AG10803 (cell line): ENCODE data around the gene KIF19.

Experiments
- DNase-seq: peaks from one replicate; pipeline ENCODE4 v3.0.0; 2010; ENCODE audit warnings: low read depth
- H3K4me3 ChIP-seq: 2 replicates; pipeline ENCODE4 v1.5.1; 2011; ENCODE audit warnings: mild to moderate bottlenecking, low read length, control low read depth
- TF ChIP-seq, protein P1 (sequence below): conservative IDR thresholded peaks from 2 replicates; pipeline ENCODE4 v1.5.1; 2011; ENCODE audit warnings: mild to moderate bottlenecking, low read length, control low read depth, inconsistent platforms

KIF19 gene

DNA sequence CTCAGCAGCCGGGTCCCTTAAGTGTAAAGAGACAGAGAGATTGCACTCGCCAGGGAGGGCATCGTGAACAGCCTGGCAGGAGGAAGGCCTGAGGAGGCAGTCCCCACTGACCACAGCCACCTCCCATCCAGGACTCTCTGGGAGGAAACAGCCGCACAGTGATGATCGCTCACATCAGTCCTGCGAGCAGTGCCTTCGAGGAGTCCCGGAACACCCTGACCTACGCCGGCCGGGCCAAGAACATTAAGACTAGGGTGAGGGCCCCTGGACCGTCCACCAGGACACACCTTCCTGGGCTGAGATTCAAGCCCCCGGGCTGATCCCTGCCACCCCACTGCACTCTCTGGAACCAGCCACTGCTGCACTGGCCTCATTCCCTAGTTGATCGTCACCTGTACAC, 21.6 kb downstream of the KIF19 start:
- no peak overlapping the region for H3K4me3 ChIP-seq
- TF ChIP-seq, protein P1, sequence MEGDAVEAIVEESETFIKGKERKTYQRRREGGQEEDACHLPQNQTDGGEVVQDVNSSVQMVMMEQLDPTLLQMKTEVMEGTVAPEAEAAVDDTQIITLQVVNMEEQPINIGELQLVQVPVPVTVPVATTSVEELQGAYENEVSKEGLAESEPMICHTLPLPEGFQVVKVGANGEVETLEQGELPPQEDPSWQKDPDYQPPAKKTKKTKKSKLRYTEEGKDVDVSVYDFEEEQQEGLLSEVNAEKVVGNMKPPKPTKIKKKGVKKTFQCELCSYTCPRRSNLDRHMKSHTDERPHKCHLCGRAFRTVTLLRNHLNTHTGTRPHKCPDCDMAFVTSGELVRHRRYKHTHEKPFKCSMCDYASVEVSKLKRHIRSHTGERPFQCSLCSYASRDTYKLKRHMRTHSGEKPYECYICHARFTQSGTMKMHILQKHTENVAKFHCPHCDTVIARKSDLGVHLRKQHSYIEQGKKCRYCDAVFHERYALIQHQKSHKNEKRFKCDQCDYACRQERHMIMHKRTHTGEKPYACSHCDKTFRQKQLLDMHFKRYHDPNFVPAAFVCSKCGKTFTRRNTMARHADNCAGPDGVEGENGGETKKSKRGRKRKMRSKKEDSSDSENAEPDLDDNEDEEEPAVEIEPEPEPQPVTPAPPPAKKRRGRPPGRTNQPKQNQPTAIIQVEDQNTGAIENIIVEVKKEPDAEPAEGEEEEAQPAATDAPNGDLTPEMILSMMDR = no peak
- no peak for DNase-seq

DNA sequence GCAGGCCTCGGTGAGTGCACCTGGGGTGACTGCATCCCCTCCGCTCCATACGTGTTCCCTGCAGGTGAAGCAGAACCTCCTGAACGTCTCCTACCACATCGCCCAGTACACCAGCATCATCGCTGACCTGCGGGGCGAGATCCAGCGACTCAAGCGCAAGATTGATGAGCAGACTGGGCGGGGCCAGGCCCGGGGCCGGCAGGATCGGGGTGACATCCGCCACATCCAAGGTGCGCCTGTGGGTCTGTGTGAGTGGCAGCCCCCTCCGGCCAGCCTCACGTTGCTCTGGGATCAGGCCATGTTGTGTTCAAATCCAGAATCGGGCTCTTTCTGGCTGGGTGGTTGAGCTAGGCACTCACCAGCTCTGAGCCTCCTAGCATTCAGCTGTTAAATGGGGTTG, 23.1 kb downstream of the KIF19 start:
- no peak overlapping the region for H3K4me3 ChIP-seq
- TF ChIP-seq, protein P1 = no peak
- DNase-seq = no peak

DNA sequence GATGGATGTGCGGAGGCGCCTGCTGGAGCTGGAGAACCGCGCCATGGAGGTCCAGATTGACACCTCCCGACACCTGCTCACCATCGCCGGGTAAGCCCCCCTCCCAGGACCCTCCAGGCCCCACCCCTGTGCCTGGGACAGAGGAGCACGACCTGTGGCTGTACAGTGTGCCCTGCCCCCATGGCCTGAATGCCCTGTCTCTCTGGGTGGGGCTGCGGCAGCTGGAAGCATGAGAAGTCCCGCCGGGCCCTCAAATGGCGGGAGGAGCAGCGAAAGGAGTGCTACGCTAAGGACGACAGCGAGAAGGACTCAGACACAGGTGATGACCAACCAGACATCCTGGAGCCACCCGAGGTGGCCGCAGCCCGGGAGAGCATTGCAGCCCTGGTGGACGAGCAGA, 24.5 kb downstream of the KIF19 start:
- H3K4me3 ChIP-seq = no peak overlapping the region
- TF ChIP-seq, protein P1 = no peak
- DNase-seq = no peak

DNA sequence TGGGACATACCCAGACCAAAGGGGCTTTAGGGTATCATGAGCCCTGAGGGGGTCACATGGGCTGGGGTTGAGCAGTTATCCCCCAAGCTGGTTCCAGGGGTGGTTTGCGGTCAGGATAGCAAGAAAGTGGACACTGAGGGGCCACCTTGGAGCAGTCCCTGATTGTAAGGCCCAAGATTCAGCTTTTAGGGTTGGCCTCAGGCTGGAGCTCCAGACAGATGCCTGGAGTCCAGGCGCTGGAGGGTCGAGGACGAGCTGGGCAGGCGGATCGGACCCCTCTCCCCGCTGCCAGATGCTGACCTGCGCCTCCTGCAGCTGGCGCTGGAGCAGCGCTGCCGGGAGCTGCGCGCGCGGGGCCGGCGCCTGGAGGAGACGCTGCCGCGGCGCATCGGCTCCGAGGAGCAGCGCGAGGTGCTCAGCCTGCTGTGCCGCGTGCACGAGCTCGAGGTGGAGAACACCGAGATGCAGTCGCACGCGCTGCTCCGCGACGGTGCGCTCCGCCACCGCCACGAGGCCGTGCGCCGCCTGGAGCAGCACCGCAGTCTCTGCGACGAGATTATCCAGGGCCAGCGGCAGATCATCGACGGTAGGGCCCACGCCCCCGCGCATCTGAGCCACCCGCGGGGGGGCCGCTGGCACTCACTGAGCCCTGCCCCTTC, 25.7 kb downstream of the KIF19 start:
- TF ChIP-seq, protein P1 = no peak
- H3K4me3 ChIP-seq = no peak overlapping the region
- DNase-seq = no peak

DNA sequence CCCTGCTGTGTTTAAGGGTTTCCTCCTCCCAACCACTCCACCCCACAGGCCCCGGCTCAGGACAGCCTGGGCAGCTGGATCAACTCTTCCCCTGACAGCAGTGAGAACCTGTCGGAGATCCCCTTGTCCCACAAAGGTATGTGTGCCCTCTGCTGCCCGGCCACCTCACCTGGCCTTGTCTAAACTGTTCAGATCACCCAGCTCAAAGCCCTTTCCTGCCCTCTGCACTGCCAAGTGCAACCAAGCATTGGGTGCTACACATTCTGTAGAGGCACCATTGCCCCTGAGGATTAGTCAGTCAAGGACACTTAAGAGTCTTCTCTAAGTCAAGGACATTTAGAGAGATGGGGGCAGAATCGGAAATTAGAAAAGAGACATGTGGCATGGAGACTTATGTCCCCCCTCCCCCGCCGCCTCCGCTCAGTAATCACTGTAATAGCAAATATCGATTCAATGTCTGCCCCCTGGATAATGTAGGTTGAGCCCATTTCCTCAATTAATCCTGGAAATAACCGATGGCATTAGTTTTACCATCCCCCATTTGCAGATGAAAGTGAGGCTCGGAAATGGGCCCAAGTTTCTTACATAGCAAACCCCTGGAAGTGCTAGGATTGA, 27.5 kb downstream of the KIF19 start:
- H3K4me3 ChIP-seq = no peak overlapping the region
- TF ChIP-seq, protein P1 = no peak
- no peak for DNase-seq

DNA sequence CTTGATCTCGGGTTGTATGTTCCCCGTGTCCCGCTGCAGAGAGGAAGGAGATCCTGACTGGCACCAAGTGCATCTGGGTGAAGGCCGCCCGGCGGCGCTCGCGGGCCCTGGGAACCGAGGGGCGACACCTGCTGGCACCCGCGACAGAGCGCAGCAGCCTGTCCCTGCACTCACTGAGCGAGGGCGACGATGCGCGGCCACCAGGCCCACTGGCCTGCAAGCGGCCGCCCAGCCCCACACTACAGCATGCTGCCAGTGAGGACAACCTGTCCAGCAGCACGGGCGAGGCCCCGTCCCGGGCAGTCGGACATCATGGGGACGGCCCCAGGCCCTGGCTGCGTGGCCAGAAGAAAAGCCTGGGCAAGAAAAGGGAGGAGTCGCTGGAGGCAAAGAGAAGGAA, 28.1 kb downstream of the KIF19 start:
- DNase-seq = no peak
- TF ChIP-seq, protein P1 = 0 out of 2 replicates have a peak, but pooled peaks have one; percentile 9
- H3K4me3 ChIP-seq = no peak overlapping the region

DNA sequence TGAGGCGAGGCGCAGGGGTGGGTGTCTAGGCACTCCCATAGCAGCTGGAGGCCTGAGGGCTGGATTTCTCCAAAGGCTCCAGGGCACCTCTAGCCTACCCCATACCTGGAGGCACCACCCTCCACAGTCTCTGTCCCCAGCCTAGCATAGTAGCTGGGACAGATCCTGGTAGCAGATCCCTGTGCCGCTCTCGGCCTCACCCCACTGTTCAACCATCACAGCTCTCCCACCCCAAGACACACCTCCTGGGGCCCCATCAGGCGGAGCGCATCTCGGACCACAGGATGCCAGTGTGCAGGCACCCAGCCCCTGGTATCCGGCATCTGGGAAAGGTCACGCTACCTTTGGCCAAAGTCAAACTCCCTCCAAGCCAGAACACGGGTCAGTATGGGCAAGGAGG, 28.5 kb downstream of the KIF19 start:
- H3K4me3 ChIP-seq = no peak overlapping the region
- TF ChIP-seq, protein P1 = no peak
- DNase-seq = no peak
